Dendritic cell treated with granulocyte-macrophage colony-stimulating factor and Interleukin-4, amounts not matched to agents 40 ng/mL and 50 ng/mL, for 4 days (primary cell): ENCODE data around the gene IFNLR1.
"Not testable (repeated sequence)": the region's sequence is repeated elsewhere in the genome, so short reads cannot be mapped to it uniquely, and the experiment has no call there.

Experiments
- H3K27ac Mint-ChIP-seq: one replicate; pipeline ENCODE4 v1.8.0; 2022; ENCODE audit warnings: mild to moderate bottlenecking, mixed read lengths
- H3K27me3 Mint-ChIP-seq: one replicate; pipeline ENCODE4 v1.8.0; 2022; ENCODE audit warnings: mild to moderate bottlenecking, mixed read lengths
- H3K36me3 Mint-ChIP-seq: one replicate; pipeline ENCODE4 v1.8.0; 2022; ENCODE audit warnings: low read depth, mixed read lengths
- H3K4me1 Mint-ChIP-seq: one replicate; pipeline ENCODE4 v1.8.0; 2022; ENCODE audit warnings: low read depth, mixed read lengths
- H3K4me3 Mint-ChIP-seq: one replicate; pipeline ENCODE4 v1.8.0; 2022; ENCODE audit warnings: mild to moderate bottlenecking, moderate library complexity, mixed read lengths
- H3K9me3 Mint-ChIP-seq: one replicate; pipeline ENCODE4 v1.8.0; 2022; ENCODE audit warnings: mixed read lengths
- intact Hi-C: fragments of 100-400 bp; cut with micrococcal nuclease; formaldehyde crosslinking; loops from one replicate; pipeline ENCODE4 v1.15.0; 2022

The IFNLR1 gene

DNA sequence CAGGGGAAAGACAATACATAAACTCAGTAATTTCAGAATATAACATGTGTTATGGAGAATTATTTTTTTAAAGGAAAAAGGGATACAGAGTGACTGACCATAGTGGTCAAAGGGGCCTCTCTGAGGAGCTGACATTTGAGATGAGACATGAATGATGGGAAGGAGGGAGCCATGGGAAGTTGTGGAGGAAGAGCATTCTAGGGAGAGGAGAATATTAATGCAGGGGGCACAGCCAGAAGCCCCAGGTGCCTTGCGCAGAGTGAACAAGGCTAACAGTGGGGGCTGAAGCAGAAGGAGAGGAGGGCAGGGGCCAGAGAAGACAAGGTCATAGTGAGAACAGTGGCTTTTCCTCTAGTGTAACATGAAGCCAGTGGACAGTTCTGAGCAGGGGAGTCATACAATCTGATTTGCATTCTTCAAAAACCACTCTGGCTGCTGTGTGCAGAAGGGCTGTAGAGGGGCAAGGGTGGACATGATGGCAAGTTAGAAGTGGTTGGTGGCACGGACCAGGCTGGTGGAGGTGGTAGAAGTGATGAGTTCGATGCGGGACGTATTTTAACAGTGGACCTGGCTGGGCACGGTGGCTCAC, 28.2 kb upstream of the IFNLR1 start:
- H3K27me3 Mint-ChIP-seq = peaks cover 47% of the 10 kb centered on the region
- H3K27ac Mint-ChIP-seq = no peak overlapping the region
- intact Hi-C loops = no loop called here
- peaks cover 15% of the 10 kb centered on the region for H3K9me3 Mint-ChIP-seq
- no peaks in the 10 kb centered on the region for H3K4me1 Mint-ChIP-seq
- no peaks in the 10 kb centered on the region for H3K36me3 Mint-ChIP-seq
- no peak overlapping the region for H3K4me3 Mint-ChIP-seq

- Mint-ChIP-seq H3K27me3 (peaks cover 38% of the 10 kb centered on the region), H3K4me1 (no peaks in the 10 kb centered on the region), H3K27ac (no peak overlapping the region), H3K4me3 (no peak overlapping the region), H3K36me3 (no peaks in the 10 kb centered on the region), H3K9me3 (peaks cover 15% of the 10 kb centered on the region)
- intact Hi-C loops = no loop called here
These were observed 25.3 kb upstream of the IFNLR1 start for GRCh38 chr1:24212376-24212775.

DNA sequence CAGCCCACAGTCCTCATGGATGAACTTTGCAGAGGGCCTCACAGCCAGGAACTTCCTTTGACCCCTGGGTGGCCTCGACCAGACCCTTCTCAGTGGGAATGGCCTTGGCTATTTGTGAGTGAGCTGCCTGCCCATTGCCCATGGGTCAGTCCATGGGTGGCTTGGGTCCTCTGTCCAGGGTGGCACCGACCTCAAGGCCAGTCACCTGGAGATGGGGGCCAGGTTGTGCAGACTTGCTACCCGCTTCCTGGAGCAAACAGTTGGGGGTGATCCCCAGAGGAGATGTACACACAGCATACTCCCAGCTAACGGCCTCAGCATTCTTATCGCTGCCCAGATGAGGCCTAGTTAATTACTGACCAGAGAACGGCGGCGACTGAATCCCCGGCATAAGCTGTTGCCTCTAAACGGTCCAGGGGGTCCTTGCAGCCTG, 23.1 kb upstream of the IFNLR1 start:
- no peak overlapping the region for H3K4me3 Mint-ChIP-seq
- peaks cover 15% of the 10 kb centered on the region for H3K9me3 Mint-ChIP-seq
- H3K27ac Mint-ChIP-seq = no peak overlapping the region
- no peaks in the 10 kb centered on the region for H3K4me1 Mint-ChIP-seq
- no peaks in the 10 kb centered on the region for H3K36me3 Mint-ChIP-seq
- H3K27me3 Mint-ChIP-seq = peaks cover 26% of the 10 kb centered on the region
- intact Hi-C loops = no loop called here

DNA sequence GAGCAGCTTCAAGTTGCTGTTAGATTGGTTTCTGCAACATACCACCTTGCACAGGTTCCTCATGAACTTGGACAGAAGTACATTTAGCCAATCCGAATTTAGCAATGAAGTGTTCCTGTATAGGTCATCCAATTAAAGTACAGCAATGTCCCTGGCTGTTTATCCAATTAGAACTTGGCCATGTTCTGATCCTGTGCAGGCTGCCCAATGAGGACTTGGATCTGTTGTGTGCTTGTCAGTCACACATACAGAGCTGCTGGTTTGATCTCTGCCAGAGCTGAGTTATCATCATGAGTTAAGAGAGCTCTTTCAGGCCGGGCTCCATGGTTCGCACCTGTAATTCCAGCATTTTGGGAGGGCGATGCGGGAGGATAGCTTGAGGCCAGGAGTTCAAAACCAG, 22.0 kb upstream of the IFNLR1 start:
- intact Hi-C loops = no loop called here
- Mint-ChIP-seq H3K36me3 (no peaks in the 10 kb centered on the region), H3K27me3 (peaks cover 20% of the 10 kb centered on the region), H3K4me3 (no peak overlapping the region), H3K4me1 (no peaks in the 10 kb centered on the region), H3K9me3 (peaks cover 15% of the 10 kb centered on the region), H3K27ac (no peak overlapping the region)

DNA sequence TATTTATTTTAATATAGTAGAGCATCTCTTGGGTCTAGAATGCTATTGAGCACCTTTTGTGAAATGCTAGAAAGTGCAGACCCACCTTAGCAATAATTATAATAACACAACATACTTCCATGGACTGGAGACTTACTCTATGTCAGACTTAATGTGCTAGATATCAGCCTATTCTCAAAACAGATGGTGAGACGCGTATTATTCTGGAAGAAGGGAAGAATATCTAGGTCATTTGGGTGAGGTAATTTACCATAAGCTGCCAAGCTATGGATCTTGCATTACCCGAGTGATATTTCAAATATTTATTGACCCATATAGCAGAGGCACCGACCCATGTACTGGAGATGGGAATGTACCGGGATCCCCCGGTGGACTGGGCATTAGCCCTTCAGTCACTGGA, 20.6 kb upstream of the IFNLR1 start:
- H3K9me3 Mint-ChIP-seq = peaks cover 15% of the 10 kb centered on the region
- H3K27ac Mint-ChIP-seq = no peak overlapping the region
- no peak overlapping the region for H3K4me3 Mint-ChIP-seq
- peaks cover 16% of the 10 kb centered on the region for H3K27me3 Mint-ChIP-seq
- intact Hi-C loops = no loop called here
- no peaks in the 10 kb centered on the region for H3K4me1 Mint-ChIP-seq
- H3K36me3 Mint-ChIP-seq = no peaks in the 10 kb centered on the region

GRCh38 chr1:24207395-24207687, 20.3 kb upstream of the IFNLR1 start:
- intact Hi-C loops, H3K36me3 Mint-ChIP-seq, H3K27ac Mint-ChIP-seq, H3K4me3 Mint-ChIP-seq, H3K4me1 Mint-ChIP-seq: not testable (repeated sequence)
- Mint-ChIP-seq H3K9me3 (peaks cover 11% of the 10 kb centered on the region), H3K27me3 (peaks cover 18% of the 10 kb centered on the region)

DNA sequence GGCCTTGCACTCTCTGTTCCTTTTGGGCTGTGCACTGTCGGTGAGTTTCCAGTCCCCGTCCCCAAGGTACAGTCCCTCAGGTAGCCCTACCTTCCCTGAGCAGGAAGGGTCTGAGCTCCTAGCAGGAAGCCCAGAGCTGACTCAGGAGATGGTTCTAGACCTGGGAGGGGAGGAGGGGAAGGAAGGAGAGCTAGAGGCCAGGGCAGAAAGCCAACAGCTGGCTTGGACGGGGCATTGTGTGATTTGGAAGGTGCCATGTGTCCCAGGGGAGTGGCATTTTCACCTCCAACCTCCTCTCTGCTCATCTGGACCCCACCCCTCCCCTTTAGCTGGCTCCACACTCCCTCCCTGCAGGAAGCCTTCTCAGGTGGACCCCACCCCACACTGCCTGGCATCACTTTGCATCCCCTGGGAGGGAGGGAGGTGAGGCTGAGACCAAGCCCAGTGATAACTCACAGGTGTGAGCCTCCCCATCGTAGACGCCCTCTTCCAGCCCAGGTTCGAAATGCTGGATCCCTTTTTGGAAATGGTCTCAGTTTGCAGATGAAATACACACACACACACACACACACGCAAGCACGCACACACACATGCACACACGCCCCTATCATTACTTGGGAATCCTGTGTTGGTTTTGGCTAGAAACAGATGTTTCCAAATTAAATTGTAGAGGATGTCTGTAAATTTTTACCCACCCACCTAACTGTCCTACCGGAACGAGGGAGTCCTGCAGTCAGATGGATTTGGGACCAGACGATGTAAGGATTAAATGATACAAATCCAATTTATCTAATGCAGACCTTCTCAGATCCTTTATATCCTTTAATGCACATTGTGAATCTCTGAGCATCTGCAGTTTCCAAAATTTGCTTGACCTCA, 19.7 kb upstream of the IFNLR1 start:
- H3K9me3 Mint-ChIP-seq = peaks cover 5% of the 10 kb centered on the region
- no peak overlapping the region for H3K4me3 Mint-ChIP-seq
- intact Hi-C loops = no loop called here
- peaks cover 19% of the 10 kb centered on the region for H3K27me3 Mint-ChIP-seq
- no peaks in the 10 kb centered on the region for H3K4me1 Mint-ChIP-seq
- H3K36me3 Mint-ChIP-seq = no peaks in the 10 kb centered on the region
- H3K27ac Mint-ChIP-seq = no peak overlapping the region

DNA sequence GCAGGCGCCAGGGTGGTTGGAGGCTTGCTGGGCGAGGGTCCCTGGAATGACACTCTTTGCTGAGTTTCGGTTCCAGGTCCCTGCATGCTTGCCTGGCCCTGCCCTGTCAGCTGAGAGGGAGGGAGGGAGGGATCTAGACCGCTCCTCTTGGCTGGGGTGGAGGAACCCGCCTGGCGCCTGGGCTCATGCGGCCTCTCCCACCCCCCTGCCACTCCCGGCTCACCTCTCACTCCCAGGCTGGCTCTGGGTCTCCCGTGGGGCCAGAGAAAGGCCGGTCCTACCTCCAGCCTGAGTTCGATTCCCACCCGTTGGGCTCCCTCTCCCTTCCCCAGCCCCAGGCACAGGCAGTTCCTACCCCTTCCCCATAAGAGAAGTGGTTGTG, 19.0 kb upstream of the IFNLR1 start:
- Mint-ChIP-seq H3K9me3 (no peaks in the 10 kb centered on the region), H3K27me3 (peaks cover 20% of the 10 kb centered on the region), H3K4me3 (no peak overlapping the region), H3K4me1 (no peaks in the 10 kb centered on the region), H3K27ac (no peak overlapping the region), H3K36me3 (no peaks in the 10 kb centered on the region)
- intact Hi-C loops = no loop called here

- intact Hi-C loops = no loop called here
These were observed 18.4 kb upstream of the IFNLR1 start for GRCh38 chr1:24205345-24206082.

GRCh38 chr1:24204116-24204515, 17.0 kb upstream of the IFNLR1 start:
- Mint-ChIP-seq H3K4me1 (no peaks in the 10 kb centered on the region), H3K27ac (no peak overlapping the region), H3K4me3 (no peak overlapping the region), H3K27me3 (peaks cover 26% of the 10 kb centered on the region), H3K36me3 (no peaks in the 10 kb centered on the region), H3K9me3 (no peaks in the 10 kb centered on the region)
- intact Hi-C loops = loop anchor here (5.0 kb wide), 1 partner anchor 323 kb away; no protein-coding TSS in a partner anchor

More at GRCh38 chr1:24205345-24206082, 18.4 kb upstream of the IFNLR1 start:
- no peak overlapping the region for H3K4me3 Mint-ChIP-seq
- H3K9me3 Mint-ChIP-seq = no peaks in the 10 kb centered on the region
- H3K4me1 Mint-ChIP-seq = no peaks in the 10 kb centered on the region
- H3K27me3 Mint-ChIP-seq = peaks cover 22% of the 10 kb centered on the region
- no peaks in the 10 kb centered on the region for H3K36me3 Mint-ChIP-seq
- no peak overlapping the region for H3K27ac Mint-ChIP-seq

DNA sequence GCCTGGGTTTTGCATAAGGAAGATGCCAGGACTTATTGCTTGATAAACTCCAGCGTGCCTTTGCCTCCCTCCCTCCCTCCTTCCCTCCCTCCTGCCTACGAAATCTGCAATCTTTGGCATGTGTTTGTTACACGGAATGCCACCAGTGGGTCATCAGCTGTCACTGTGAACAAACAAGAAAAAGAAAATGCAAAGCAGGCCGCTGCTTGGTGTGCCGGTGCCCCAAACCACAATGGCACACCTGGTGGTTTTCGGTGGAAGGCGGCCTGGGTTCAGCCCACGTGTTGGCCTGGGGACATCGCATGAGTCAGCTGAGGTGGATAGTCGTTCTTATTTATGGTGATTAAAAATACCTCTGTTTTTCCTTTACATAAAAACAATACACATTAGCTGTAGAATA, 16.3 kb upstream of the IFNLR1 start:
- intact Hi-C loops = loop anchor here (5.0 kb wide), 1 partner anchor 324 kb away; no protein-coding TSS in a partner anchor
- no peaks in the 10 kb centered on the region for H3K9me3 Mint-ChIP-seq
- H3K4me3 Mint-ChIP-seq = no peak overlapping the region
- no peak overlapping the region for H3K27ac Mint-ChIP-seq
- no peaks in the 10 kb centered on the region for H3K36me3 Mint-ChIP-seq
- H3K4me1 Mint-ChIP-seq = no peaks in the 10 kb centered on the region
- H3K27me3 Mint-ChIP-seq = peaks cover 23% of the 10 kb centered on the region

- intact Hi-C loops = loop anchor here (5.0 kb wide), 1 partner anchor 324 kb away; no protein-coding TSS in a partner anchor
- peaks cover 23% of the 10 kb centered on the region for H3K27me3 Mint-ChIP-seq
- no peaks in the 10 kb centered on the region for H3K9me3 Mint-ChIP-seq
- no peak overlapping the region for H3K4me3 Mint-ChIP-seq
- H3K4me1 Mint-ChIP-seq = peaks cover 3% of the 10 kb centered on the region
- H3K36me3 Mint-ChIP-seq = no peaks in the 10 kb centered on the region
- no peak overlapping the region for H3K27ac Mint-ChIP-seq
These were observed 15.9 kb upstream of the IFNLR1 start for GRCh38 chr1:24202987-24203386.

DNA sequence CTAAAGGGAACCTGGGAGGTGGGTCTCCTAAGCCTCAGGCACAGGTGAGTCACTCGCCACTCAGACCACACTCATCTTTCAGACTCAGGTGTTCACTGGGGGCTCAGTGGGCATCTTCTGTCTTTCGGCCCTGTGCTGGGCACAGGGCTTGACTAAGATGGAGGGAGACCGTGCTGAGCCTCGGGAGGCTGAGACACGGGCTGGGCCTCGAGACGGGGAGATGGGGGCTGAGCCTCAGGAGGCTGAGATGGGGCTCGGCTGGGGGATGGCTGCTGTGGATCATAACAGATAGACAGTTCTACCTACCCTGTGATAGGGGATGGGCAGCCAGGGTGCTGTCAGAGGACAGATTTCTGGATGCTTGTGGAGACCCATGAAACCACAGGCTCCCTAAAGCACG, 15.5 kb upstream of the IFNLR1 start:
- intact Hi-C loops = loop anchor here (5.0 kb wide), 1 partner anchor 325 kb away; no protein-coding TSS in a partner anchor
- H3K9me3 Mint-ChIP-seq = no peaks in the 10 kb centered on the region
- peaks cover 21% of the 10 kb centered on the region for H3K27me3 Mint-ChIP-seq
- no peak overlapping the region for H3K27ac Mint-ChIP-seq
- H3K4me1 Mint-ChIP-seq = peaks cover 7% of the 10 kb centered on the region
- no peaks in the 10 kb centered on the region for H3K36me3 Mint-ChIP-seq
- H3K4me3 Mint-ChIP-seq = no peak overlapping the region

GRCh38 chr1:24201941-24202440, 14.9 kb upstream of the IFNLR1 start:
- no peak overlapping the region for H3K27ac Mint-ChIP-seq
- peaks cover 21% of the 10 kb centered on the region for H3K27me3 Mint-ChIP-seq
- no peak overlapping the region for H3K4me3 Mint-ChIP-seq
- H3K4me1 Mint-ChIP-seq = peaks cover 13% of the 10 kb centered on the region
- no peaks in the 10 kb centered on the region for H3K9me3 Mint-ChIP-seq
- H3K36me3 Mint-ChIP-seq = no peaks in the 10 kb centered on the region
- intact Hi-C loops = loop anchor here (5.0 kb wide), 1 partner anchor 325 kb away; no protein-coding TSS in a partner anchor
